GM12878 (cell line): ENCODE data around the gene PKD2. TPM values are rescaled to one million over a fixed set of nuclear protein-coding genes. Genes with fewer than 3 reads are reported as not detected.

Experiments
- ATAC-seq: fragments of 200-7000 bp; cut with Tn5 transposase; 3 replicates; pipeline ENCODE4 v1.9.1; 2020; ENCODE audit warnings: mild to moderate bottlenecking, moderate library complexity
- BruUV-seq: library from RNA; stranded (reverse); fragments of 400-500 nt; replicated peaks from 2 replicates; lab custom pipeline; 2021; lab: Mats Ljungman, UMichigan
- CTCF ChIA-PET: fragments of 300-600 bp; sonication (Branson Sonifier 250); formaldehyde crosslinking; extraction: SDS; loops from one replicate; lab custom pipeline; 2021; ENCODE audit warnings: inconsistent platforms; lab: Yijun Ruan, JAX
- POLR2A ChIA-PET: fragments of 350-600 bp; formaldehyde crosslinking; extraction: SDS; loops from one replicate; lab custom pipeline; 2021; ENCODE audit warnings: inconsistent platforms; lab: Charles Lee
- RAD21 ChIA-PET: fragments of 300-600 bp; sonication (Branson Sonifier 250); formaldehyde crosslinking; loops from one replicate; lab custom pipeline; 2023; ENCODE audit warnings: antibody characterized with exemption; ENCODE audit not compliant: unreplicated experiment; lab: Charles Lee
- SMC1A ChIA-PET: fragments of 300-600 bp; sonication (Branson Sonifier 250); formaldehyde crosslinking; loops from one replicate; lab custom pipeline; 2023; ENCODE audit not compliant: unreplicated experiment, uncharacterized antibody; lab: Charles Lee
- DNase-seq: peaks from one replicate; pipeline ENCODE4 v3.0.0-alpha.2; 2011; ENCODE audit warnings: low read depth, low spot score
- FAIRE-seq: peaks from 3 replicates; lab custom pipeline; 2011; peaks lifted over from hg19 to GRCh38; lab: Jason Lieb, UNC
- H2AFZ ChIP-seq: 2 replicates; pipeline ENCODE4 v1.6.0; 2011; ENCODE audit warnings: low read depth, low read length, control low read depth; ENCODE audit not compliant: control insufficient read depth
- H3K27ac ChIP-seq: 2 replicates; pipeline ENCODE4 v1.5.1; 2011; ENCODE audit warnings: control low read depth; ENCODE audit not compliant: control insufficient read depth, insufficient read depth
- H3K27me3 ChIP-seq, 2 experiments: replicated peaks in 1 of 2; 2 replicates each; pipeline versions ENCODE4 v1.6.0 to v1.6.1; 2011; ENCODE audit warnings: low read length in 1 of 2; ENCODE audit not compliant: control insufficient read depth in 2 of 2, insufficient read depth in 2 of 2
- H3K36me3 ChIP-seq, 2 experiments: 2 replicates each; pipeline ENCODE4 v1.5.1; 2011; ENCODE audit warnings: low read length in 1 of 2; ENCODE audit not compliant: control insufficient read depth in 2 of 2, insufficient read depth in 2 of 2
- H3K4me1 ChIP-seq: 2 replicates; pipeline ENCODE4 v1.6.1; 2011; ENCODE audit warnings: mild to moderate bottlenecking, low read length, moderate library complexity, mixed read lengths; ENCODE audit not compliant: control insufficient read depth, insufficient read depth
- H3K4me2 ChIP-seq: 2 replicates; pipeline ENCODE4 v1.6.0; 2011; ENCODE audit warnings: control low read depth; ENCODE audit not compliant: control insufficient read depth, insufficient read depth
- H3K4me3 ChIP-seq: fragments of 200-600 bp; sonication (generic); 2 replicates; pipeline ENCODE4 v1.5.1; 2016
- H3K79me2 ChIP-seq: 2 replicates; pipeline ENCODE4 v1.6.0; 2011; ENCODE audit warnings: low read length; ENCODE audit not compliant: control insufficient read depth, insufficient read depth
- H3K9ac ChIP-seq: 2 replicates; pipeline ENCODE4 v1.8.0; 2011; ENCODE audit warnings: low read length, control low read depth, mixed read lengths; ENCODE audit not compliant: control insufficient read depth, insufficient read depth
- H3K9me3 ChIP-seq: replicated peaks from 3 replicates; pipeline ENCODE4 v1.5.1; 2011; ENCODE audit warnings: mild to moderate bottlenecking, low read length; ENCODE audit not compliant: control insufficient read depth, insufficient read depth
- H4K20me1 ChIP-seq: 2 replicates; pipeline ENCODE4 v1.6.0; 2011; ENCODE audit not compliant: control insufficient read depth, insufficient read depth
- ATF2 ChIP-seq: IDR thresholded peaks from 2 replicates; pipeline ENCODE4 v1.6.1; 2012; ENCODE audit warnings: low read length, inconsistent platforms
- BCL11A ChIP-seq: IDR thresholded peaks from 2 replicates; pipeline ENCODE4 v1.6.1; 2011; ENCODE audit warnings: low read depth, low read length
- BMI1 ChIP-seq: fragments of 450-650 bp; IDR thresholded peaks from 2 replicates; pipeline ENCODE4 v1.6.1; 2016; ENCODE audit warnings: mild to moderate bottlenecking, moderate library complexity, borderline replicate concordance
- MAX ChIP-seq: IDR thresholded peaks from 2 replicates; pipeline ENCODE4 v1.6.1; 2012; ENCODE audit warnings: low read depth, low read length, improper control_type of control experiment
- PAX5 ChIP-seq: IDR thresholded peaks from 2 replicates; pipeline ENCODE4 v1.6.1; 2011; ENCODE audit warnings: low read depth, low read length, borderline replicate concordance
- SMAD5 ChIP-seq: IDR thresholded peaks from 2 replicates; pipeline ENCODE4 v1.6.1; 2016; ENCODE audit warnings: antibody characterized with exemption, low read depth
- USF2 ChIP-seq: IDR thresholded peaks from 2 replicates; pipeline ENCODE4 v1.6.1; 2011; ENCODE audit warnings: low read depth, low read length, improper control_type of control experiment, borderline replicate concordance
- ZNF384 ChIP-seq: IDR thresholded peaks from 2 replicates; pipeline ENCODE4 v1.6.1; 2012; ENCODE audit warnings: low read depth, mild to moderate bottlenecking, low read length, improper control_type of control experiment, borderline replicate concordance
- WGBS: methylation state at CpG from one replicate; pipeline ENCODE4 v1.1.6; 2016; ENCODE audit warnings: low lambda C conversion rate; ENCODE audit not compliant: insufficient replicate concordance, insufficient coverage; ENCODE audit errors: missing lambda C conversion rate; 5-methylcytosine and 5-hydroxymethylcytosine counted together
- in situ Hi-C: fragments of 300-500 bp; cut with MboI; formaldehyde crosslinking; loops from 9 replicates; pipeline ENCODE4 v1.14.3; 2018; ENCODE audit warnings: mixed read lengths
- intact Hi-C: fragments of 100-400 bp; cut with micrococcal nuclease; formaldehyde crosslinking; loops from one replicate; pipeline ENCODE4 v1.14.2; 2022; ENCODE audit not compliant: unreplicated experiment
- polyA plus RNA-seq, 11 experiments: library from polyadenylated mRNA; depleted of rRNA in 4 of 11; unstranded in 6 of 11; stranded (reverse) in 5 of 11; fragments of >200 nt; fragmentation: Nextera tagmentation in 4 of 11; fragmentation: Illumina TruSeq in 1 of 11; extraction: Ambion mirVana in 4 of 11; extraction: Trizol in 1 of 11; gene quantifications; 1 replicate in 1 of 11; 2 replicates in 10 of 11; pipeline versions ENCODE4 v1.2.1 to v1.2.3, GENCODE V29; 2011 to 2016; ENCODE audit warnings: inconsistent platforms in 2 of 11, missing spikeins in 2 of 11, low read depth in 1 of 11
- total RNA-seq, 4 experiments: library from RNA; depleted of rRNA in 3 of 4; stranded (reverse); fragments of >200 nt in 3 of 4; fragmentation: Illumina TruSeq in 1 of 4; extraction: Trizol in 1 of 4; gene quantifications; 2 replicates each; pipeline versions ENCODE4 v1.2.1 to v1.2.3, GENCODE V29; 2013 to 2021

Gene PKD2
- total and polyA plus RNA-seq, 10 of the 15 experiments (the other 5 are each of a cell fraction or from before 2014, with no cell fraction given): 2.0 to 13.8 (median 8.4) TPM

DNA sequence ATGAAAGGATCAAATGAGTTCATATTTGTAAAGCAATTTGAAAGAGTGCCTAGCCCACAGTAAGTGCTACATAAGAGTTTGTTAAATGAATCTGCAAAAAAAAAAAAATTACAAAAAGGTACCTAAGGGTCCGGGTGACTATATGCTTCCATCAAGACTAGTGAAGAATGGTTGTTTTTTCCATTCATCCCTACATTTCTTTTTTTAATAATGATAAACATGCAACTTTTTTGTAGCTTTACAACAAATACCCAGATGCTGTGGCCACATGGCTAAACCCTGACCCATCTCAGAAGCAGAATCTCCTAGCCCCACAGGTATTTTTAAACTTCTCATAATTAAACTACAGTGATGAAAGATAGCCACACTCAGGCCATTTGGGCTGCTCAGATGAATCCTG is 27.6 kb upstream of the PKD2 start (continued):
- TF ChIP-seq ZNF384: no peak
- no peak for TF ChIP-seq USF2

DNA sequence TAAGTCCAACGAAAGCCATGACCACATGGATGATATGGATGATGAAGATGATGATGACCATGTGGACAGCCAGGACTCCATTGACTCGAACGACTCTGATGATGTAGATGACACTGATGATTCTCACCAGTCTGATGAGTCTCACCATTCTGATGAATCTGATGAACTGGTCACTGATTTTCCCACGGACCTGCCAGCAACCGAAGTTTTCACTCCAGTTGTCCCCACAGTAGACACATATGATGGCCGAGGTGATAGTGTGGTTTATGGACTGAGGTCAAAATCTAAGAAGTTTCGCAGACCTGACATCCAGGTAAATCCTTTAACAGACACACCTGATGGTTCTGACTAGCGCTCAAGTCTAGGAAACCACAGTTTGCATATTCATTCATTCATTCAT is 25.9 kb upstream of the PKD2 start:
- TF ChIP-seq SMAD5 (no peak), BCL11A (no peak), ZNF384 (no peak), MAX (no peak), PAX5 (no peak), BMI1 (no peak), ATF2 (no peak)
- H3K79me2 ChIP-seq: no peaks in the 10 kb centered on the region
- H2AFZ ChIP-seq: no peak overlapping the region
- no peaks in the 10 kb centered on the region; a peak in 1 of 4 replicates for H3K27me3 ChIP-seq
- ATAC-seq: no peak
- BruUV-seq: no TSS peak
- intact Hi-C loops: no loop called here
- no peaks in the 10 kb centered on the region for H3K4me1 ChIP-seq
- no peaks in the 10 kb centered on the region for H3K9me3 ChIP-seq
- no peak for DNase-seq
- SMC1A ChIA-PET: no interaction called here
- H3K36me3 ChIP-seq: no peaks in the 10 kb centered on the region
- FAIRE-seq: no peak
- CTCF ChIA-PET: no interaction called here
- no peaks in the 10 kb centered on the region for H4K20me1 ChIP-seq
- POLR2A ChIA-PET: no interaction called here
- WGBS: 48% methylated on average over 8 of the region's 8 CpGs
- H3K27ac ChIP-seq: no peak overlapping the region
- no peak overlapping the region for H3K9ac ChIP-seq
- H3K4me3 ChIP-seq: no peak overlapping the region
- no peak overlapping the region for H3K4me2 ChIP-seq
- in situ Hi-C loops: no loop called here
- RAD21 ChIA-PET: interaction anchor here (0.7 kb wide), 1 partner anchor 52 kb away, joined by 3 read pairs; no protein-coding TSS in a partner anchor
